GM18868 (cell line): Measurements from ENCODE around the gene PHLDB2.
A peak's percentile ranks its signal among the peaks of the same experiment; 100 is the strongest.

Experiments
- ATAC-seq: cut with Tn5 transposase; IDR thresholded peaks from one replicate; pipeline ENCODE4 v1.9.1; 2021; ENCODE audit warnings: mild to moderate bottlenecking, moderate library complexity; ENCODE audit not compliant: unreplicated experiment

The PHLDB2 gene

DNA sequence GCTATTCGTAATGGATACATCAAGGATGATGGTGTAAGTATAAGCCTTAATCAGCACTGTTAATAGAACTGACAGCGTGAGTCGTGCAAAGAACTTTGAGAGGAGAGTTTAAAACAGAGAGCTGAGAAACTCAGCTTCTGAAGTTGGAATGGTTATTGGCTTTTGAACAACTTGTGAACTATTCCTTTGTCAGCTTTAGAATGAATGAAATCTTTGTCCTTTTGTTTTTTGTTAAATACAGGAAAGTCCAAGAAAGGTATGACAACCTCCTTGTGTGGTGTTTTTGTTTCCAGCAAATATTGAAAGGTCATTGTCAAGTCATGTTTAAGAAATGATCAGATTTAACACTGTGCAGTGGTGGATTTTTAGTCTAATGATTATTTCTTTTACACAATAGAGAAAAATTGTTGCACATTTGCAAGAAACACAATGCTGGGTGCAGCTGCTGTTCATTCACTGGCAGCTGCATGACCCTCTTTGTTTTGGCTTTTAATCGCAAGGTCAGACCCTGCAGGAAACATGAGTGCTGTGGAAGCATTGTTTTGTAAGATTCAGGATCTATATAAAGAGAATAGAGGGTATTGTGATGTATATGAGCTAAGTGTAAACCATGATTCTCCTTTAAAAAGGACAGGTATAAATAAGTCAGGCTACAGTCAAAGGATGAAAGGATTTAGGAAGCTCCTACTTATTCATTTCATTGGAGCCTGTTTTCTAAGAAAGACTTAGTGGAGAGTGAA, 98.1 kb downstream of the PHLDB2 start:
- ATAC-seq = no peak

DNA sequence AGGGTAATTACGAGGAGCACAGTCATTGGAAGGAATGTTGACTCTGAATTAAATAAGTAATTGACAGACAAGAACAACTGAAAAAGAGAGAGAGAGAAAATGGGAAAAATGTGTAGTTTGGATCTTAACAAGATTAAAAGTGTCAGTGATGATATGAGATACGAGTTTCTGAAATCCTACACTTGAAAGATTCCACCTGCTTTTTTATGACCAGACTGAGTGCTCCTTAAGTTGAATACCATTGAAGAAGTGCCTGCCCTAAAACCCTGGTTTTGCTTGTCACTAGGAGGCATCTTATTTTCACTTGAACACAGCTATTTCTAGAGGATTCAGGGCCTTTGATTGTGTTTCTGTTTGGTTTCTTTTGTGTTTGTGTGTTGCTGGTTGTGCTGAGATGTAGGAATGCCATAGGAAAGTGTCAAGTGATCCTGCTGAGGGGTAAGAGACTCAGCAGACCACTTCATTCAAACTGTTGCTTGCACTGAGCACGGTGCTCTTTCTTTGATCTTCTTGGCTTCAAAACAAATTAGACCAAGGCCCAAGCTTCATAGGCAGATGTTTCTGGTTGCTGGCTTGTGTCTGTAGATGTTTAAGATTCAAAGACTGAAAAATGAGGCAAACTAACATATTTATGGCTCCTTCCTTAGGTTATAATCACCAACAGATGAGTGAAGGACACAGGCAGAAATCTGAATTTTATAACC, 102.5 kb downstream of the PHLDB2 start:
- no peak for ATAC-seq

DNA sequence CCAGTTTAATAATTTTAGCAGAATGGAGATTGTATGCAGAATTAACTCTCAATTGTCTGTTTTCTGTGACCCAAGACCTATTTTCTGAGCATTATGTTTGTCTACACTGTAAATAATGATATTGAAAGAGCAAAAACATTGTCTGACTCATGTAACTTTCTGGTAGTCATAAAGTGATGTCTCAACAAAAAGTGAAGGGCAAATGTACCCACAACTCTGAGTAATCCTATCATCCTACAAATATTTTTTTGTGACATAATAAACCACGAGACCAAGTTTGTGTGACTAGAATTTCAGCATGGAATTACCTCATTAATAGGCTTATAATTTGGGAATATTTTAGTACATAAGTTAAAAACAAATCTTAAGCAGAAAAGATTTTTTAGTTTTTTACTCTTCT, 104.4 kb downstream of the PHLDB2 start:
- ATAC-seq = no peak

DNA sequence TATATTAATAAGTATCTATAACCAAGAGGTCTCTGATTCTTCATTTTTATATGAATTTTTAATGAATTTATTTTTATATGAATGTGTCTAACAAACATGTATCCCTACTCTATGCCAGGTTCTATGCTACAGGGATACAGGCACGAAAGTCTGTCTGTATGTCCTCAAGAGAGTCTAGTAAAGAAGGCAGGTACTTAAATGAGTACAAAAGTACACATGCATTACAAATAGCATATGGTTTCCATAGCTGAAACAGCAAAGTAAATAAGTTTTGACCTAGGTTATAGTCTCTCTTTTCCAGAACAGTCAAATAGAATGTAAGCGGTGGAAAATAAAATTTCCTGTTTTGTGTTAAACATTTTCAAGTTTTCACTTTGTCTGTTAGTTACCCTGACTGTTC, 106.4 kb downstream of the PHLDB2 start:
- ATAC-seq = no peak

DNA sequence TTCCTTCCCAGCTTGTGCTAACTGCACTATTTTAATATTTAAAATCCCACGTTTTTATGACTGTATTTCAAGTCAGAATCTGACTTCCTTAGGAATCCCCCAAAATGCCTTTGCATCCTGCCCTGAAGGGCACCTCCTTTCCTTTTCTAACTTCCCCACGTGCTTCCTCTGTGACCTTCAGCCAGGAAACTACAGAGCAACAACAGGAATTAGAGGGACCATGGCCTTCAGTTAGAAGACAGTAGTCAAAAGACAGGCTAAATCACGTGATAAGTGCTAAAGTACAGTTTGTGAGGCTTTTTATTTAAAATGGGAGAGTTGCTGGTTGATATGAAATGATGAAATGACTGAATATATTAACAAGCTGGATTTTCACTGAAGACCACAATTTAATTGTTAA, 108.0 kb downstream of the PHLDB2 start:
- ATAC-seq = no peak

DNA sequence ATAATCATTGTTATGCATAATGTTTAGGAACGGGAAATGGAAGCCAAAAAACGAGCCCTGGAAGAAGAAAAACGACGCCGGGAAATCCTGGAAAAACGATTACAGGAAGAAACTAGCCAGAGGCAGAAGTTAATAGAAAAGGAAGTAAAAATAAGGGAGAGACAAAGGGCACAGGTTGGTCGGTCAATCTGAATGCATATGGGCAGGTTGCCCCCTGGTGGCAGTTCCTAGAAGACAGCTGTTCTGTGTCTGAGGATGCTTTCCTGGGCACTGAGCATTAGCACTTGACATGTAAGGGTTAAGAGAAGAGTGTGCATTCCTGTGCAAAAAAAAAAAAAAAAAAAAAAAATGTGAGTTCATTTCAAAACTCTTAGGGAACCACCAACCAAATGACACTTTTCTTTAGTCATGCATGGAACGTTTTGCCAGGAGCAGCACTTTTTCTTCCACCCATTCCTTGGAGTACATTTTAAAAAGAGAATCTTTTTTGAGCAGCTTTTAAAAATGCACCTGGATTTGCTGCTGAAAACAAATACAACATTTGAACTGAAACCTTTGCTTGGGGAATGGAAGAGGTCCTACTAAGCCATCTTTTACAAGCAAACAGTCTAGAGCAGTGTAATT, 108.7 kb downstream of the PHLDB2 start:
- peak; percentile 98 for ATAC-seq

DNA sequence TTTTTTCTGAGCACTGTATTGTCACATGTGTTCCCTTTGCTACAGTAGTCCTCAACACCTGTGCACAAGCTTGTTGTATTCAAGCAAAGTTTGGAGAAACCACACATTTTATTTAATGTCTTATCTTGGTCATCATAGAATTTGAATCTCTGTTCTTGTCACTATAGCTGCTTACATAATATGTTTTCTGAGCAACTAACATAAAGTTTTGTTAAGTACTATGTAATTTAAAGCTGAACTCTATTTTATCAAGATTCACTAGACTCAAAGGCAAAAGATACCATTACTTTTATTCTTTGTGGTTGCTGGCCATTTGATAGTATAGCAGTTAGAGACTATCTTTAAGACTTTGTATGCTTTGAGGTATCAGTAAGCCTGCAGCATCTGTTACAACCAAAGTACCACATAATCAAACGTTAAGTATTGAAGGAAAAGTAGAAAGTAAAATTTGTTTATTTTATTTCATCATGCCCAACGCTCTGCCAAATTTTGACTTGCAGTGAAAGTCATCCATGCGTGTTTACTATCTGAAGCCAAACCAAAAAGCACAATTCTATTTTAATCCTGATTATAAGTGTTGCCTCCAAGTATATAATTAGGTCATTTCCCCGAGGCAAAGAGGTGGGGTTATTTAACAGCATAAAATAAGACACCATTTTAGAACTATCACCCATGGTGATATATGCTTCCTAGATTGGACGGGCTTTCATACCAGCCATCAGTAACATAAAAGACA, 109.4 kb downstream of the PHLDB2 start:
- ATAC-seq = no peak

DNA sequence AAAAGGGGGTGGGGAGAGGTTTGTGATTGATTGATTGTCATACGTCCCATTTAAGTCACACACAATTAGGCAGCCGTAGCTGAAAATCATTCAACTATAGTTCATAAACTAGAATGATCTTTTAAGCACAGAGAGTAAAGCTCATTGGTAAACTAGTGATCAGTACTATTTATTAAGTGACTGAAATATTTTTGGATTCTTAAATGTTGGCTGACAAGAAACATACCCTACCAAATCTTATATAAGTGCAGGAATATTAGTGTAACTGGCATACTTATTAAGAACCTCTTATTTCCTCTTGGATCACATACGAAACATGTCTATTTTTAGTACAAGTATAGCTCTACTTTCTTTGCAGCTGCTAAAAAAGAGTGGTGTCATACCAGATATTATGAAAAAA, 111.3 kb downstream of the PHLDB2 start:
- no peak for ATAC-seq

DNA sequence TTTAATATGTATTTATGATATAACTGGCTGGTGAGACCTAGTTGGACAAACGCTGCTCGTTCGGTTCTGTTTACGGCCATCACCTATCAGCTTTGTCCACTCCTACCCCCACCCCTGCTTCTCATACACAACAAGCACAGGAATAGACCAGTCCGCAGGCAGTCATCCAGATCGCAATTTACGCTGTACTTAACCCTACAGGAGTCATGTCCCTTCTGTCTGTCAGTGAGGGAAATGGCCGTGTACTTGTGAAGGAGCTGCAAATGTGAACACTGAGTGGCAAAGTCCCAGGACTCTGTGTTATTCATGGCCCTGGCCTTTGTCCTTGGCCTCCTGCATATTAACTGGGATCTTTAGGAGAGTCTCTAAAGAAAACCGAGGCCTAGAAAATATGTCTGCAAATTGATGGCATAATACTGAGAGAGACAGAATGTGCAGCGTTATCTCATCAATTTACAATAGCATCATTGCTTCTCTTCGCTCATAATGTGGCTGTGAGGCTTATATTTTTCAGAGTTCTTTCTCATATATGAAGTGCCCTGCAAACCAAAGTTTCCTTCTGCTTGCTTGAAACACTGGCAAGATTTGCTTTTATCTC, 112.6 kb downstream of the PHLDB2 start:
- ATAC-seq = no peak

DNA sequence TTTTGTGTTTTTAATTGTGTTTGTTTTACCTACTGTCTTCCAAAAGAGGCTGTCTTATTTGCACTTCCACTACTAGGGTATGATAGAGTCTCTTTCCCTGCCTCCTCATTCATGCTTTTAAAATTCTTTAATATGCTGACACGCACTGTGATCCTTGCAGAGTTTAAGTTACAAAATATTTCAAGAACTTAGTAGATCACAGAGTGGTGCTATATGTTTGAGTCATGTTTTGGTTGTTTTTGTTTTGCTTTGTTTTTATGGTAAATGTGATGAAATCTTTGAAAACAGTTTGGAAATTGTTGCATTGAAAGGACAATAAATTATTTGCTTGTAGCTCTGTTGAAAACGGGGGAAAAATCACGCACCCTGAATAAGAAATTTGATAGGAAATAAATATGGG, 113.8 kb downstream of the PHLDB2 start:
- ATAC-seq = no peak

DNA sequence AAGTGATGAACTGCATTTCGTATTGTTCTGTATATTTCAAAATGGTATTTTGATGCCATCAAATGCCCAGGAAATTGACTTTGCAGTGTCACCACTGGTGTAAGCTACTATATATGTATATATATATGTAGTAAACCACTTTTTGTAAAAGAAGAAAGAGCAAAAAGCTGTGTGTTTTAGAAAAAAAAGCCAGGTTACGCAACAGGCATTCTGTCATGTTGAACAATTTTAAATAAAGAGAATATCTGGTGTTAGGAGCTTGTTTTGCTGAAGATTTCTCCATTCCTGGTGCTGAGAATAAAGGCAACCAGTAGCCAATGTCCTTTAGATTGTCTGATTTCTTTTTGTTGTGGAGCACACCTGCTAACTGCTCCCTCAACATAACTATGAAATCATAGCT, 116.1 kb downstream of the PHLDB2 start:
- ATAC-seq = no peak

DNA sequence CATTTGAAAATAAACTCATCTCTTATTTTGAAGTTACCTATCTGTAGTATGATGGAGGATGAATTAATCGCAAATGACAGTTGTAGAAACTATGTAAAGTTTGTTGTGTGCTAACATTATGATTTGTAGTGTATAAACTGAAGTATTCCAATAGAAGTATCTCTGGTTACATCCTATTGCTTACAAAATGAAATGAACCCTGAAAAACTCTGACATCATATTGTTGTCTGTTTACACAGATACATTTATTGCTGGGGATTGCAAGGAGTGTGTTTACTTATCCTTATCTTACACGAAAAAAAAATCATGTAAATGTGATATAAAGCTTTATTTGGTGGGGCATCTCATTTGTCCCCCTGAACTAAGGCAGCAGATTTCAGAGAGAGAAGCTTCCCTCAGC, 117.2 kb downstream of the PHLDB2 start:
- ATAC-seq = no peak

DNA sequence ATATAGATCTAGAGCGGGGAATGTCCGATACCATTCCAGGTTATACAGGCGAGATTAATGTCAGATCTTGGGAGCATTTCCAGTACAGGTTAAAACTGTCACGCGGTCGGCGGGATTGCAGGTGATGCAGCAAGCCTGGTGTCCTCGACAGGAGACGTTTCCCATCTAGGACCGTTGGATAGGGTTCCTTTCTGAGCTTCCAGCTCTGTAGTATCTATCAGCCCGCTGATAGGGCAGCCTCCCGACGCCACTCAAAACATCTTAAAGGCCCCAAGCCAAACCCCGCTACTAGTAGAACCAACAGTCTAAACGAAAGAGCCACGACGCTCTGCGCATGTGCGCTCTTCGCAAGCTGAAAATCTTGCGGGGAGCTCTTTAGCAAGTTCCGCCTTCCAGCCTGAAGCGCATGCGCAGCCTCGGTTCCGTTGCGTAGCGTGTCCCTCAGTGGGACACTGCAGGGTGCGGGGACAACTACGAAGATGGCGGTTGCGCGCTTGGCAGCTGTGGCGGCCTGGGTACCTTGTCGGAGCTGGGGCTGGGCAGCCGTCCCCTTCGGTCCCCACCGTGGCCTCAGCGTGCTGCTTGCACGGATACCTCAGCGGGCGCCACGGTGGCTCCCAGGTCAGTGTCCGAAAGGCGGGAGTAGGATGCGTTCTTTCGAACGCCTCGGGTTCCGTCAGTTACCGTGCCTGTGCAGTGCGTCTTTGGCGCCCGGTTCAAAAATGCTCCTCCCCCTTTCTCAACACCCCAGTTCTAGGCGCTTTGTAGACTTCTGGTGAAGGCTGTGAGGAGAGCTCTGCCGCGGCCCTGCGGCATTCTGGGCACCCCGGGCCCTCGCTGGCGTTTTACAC, 119.7 kb downstream of the PHLDB2 start, which contains the start of gene ABHD10:
Gene ABHD10, plus strand, starts transcription at position 444 of the 851 bp plus-strand sequence. Its CDS starts 36 bp downstream, at position 480.
- ATAC-seq = peak; percentile 93

DNA sequence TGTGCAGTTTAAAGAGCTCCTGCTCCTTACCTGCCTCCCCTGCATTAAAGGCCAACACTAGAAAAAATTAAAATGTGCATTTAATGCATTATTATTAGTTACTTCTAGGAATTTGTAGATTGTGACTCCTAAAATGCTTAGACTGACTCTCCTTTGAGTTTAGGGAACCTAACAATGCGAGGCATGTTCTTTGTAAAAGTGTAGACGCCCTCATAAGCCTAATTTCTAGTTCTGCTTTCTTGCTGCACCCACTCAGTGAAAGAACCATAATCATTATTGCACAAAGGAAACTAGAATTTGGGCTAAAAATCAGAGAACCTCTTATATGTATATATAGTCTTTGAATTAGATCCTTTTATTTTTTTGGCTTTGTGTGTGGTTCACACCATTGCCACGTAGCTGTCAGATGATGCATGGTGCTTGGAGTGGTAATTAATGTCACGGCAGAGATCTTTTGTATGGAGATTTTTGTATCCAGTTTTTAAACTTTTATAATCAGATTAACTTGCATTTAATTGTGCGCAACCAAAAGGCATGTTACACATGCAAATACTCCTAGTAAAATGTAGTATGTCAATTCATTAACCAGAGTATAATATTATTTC, 120.5 kb downstream of the PHLDB2 start:
- peak; percentile 33 for ATAC-seq

DNA sequence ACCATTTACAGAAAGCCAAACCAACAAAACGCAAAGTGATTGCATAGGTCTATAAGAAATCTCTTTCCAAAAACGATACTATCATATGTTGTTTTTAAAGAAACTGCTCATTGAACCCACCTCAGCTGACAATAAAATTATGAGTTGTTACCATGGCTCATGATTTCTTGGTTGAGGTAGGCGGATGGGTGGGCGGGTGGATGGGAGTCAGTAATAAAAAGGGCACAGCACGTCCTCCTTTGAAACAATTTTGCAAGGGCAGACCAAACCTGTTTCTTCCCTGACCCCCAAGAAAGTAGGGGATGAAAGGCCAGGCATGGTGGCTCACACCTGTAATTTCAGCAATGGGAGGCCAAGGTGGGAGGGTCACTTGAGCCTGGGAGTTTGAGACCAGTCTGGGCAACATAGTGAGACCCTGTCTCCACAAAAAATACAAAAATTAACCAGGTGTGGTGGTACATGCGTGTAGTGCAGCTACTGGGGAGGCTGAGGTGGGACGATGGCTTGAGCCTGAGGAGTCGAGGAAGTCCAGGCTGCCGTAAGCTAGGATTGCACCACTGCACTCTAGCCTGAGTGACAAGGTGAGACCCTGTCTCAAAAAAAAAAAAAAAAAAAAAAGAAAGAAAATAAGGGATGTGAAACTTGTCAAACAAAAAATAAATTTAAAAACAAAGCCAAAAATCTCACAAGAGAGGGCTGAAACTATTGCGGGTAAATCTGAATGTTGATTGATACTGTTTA, 121.8 kb downstream of the PHLDB2 start:
- no peak for ATAC-seq

DNA sequence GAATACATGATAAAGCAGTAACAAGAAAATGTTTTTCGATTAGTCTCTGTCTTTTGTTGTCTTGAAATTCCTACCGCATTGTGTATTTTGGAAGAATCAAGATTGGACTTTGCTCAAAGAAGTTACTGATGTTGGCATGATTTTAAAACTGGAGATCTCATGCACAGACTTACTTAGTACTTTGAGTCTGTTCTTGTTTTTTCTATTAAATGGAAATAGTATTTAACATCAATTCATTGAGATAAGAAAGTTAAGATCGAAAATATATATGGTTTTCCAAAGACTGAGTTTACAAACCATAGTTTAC, 122.3 kb downstream of the PHLDB2 start:
- no peak for ATAC-seq

DNA sequence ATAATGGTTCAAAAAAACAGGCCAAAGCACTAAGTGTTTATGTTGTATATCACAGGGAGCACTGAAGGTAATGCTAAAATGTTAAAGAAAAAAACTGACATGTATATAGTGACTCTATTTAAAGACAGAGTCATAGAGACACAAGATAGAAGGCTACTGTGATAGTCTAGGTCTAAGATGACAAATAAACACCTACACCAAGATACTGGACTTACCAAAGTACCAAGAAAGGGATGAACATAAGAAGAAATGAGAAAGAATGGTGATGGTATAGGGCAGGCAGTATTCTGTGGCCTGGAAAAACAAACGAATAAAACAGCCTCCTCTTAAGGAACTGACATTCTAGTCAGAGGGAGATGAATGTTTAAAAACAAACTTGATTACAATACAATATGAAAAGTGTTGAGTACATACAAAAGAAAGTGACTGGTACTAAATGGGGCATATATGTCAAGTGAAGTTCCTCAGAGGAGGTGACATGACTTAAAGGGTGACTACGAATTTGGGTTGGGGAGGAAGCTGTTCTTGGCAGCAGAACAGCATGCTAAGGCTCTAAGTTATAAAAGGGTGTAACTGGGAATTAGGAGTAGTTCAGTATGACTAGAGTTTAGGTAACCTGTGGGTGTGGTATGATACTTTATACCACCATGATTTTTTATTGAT, 125.7 kb downstream of the PHLDB2 start:
- ATAC-seq = no peak

DNA sequence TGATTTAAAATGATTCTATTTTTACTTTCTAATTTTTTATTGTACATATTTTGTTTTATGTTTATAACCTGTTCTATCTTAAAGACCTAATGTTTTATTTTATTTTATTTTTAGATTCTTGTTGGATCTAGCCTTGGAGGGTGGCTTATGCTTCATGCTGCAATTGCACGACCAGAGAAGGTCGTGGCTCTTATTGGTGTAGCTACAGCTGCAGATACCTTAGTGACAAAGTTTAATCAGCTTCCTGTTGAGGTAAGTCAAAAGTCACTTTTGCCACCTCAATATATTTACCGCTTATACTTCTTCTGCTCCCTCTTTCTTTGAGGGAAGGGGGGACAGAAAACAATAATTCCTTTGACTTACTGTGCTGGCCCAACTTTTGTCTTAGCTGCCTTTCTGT, 127.7 kb downstream of the PHLDB2 start:
- ATAC-seq = no peak
